SK-N-MC (cell line): ENCODE measurements around the gene HSFX1.
"Not testable (repeated sequence)": the region's sequence is repeated elsewhere in the genome, so short reads cannot be mapped to it uniquely, and the experiment has no call there.

Experiments
- DNase-seq: peaks from one replicate; pipeline ENCODE4 v3.0.0-alpha.2; 2011; ENCODE audit warnings: low read depth, low spot score
- H3K27ac ChIP-seq: fragments of 200-600 bp; sonication (generic); 2 replicates; pipeline ENCODE4 v1.5.1; 2016; ENCODE audit warnings: mixed run types
- H3K36me3 ChIP-seq: fragments of 200-600 bp; sonication (generic); 2 replicates; pipeline ENCODE4 v1.6.1; 2017; ENCODE audit warnings: antibody characterized with exemption, low read length, mixed read lengths; ENCODE audit not compliant: insufficient read depth
- H3K4me3 ChIP-seq: fragments of 200-600 bp; sonication (generic); 2 replicates; pipeline ENCODE4 v1.5.1; 2016
- H3K9ac ChIP-seq: fragments of 200-600 bp; sonication (generic); 2 replicates; pipeline ENCODE4 v1.8.0; 2017; ENCODE audit warnings: mixed run types, mixed read lengths; ENCODE audit not compliant: insufficient read length
- H3K9me3 ChIP-seq: fragments of 200-600 bp; sonication (generic); 2 replicates; pipeline ENCODE4 v1.6.1; 2017; ENCODE audit warnings: low read depth, mild to moderate bottlenecking, antibody characterized with exemption, low read length, moderate library complexity, mixed read lengths
- EZH2 ChIP-seq: fragments of 200-600 bp; sonication (generic); IDR thresholded peaks from one replicate; pipeline ENCODE4 v1.6.1; 2017; ENCODE audit warnings: antibody characterized with exemption
- FOXP2 ChIP-seq: optimal IDR thresholded peaks from 2 replicates; pipeline ENCODE3; 2011; ENCODE audit warnings: mild to moderate bottlenecking, moderate library complexity; ENCODE audit not compliant: insufficient read depth; ENCODE audit errors: extremely low read length, control extremely low read depth
- POLR2AphosphoS5 ChIP-seq: IDR thresholded peaks from 2 replicates; pipeline ENCODE4 v1.6.1; 2012; ENCODE audit warnings: mild to moderate bottlenecking, low read depth, low read length, borderline replicate concordance

Gene HSFX1

GRCh38 chrX:149762696-149763614 is 10.9 kb upstream of the HSFX1 start:
- Histone ChIP-seq H3K9ac (no peak overlapping the region), H3K27ac (no peak overlapping the region), H3K36me3 (no peaks in the 10 kb centered on the region), H3K9me3 (no peaks in the 10 kb centered on the region), H3K4me3 (no peak overlapping the region)
- no peak for DNase-seq
- no peak for TF ChIP-seq POLR2AphosphoS5
- no peak for TF ChIP-seq FOXP2
- no peak for TF ChIP-seq EZH2

DNA sequence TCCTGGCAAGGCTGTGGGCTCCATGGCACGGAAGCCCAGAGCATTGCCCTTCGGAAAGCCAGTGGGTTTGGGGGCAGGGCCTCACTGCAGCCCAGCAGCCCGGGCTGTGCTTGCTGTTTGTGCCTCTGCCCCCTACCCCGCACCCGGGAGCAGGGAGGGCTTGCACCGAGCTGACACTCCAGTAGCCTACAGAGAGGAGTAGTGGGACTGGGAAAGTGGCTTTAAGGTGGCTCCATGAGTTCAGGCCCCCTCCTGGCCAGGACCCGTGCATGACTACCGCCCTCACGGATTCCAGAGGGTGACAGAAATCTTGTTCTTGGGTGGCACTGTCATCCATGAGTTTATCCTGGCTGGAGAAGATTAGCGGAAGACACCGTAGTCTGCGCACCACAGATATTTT is 3.5 kb upstream of the HSFX1 start:
- H3K9ac ChIP-seq, H3K9me3 ChIP-seq, H3K36me3 ChIP-seq, H3K4me3 ChIP-seq, DNase-seq, H3K27ac ChIP-seq: not testable (repeated sequence)

- not testable (repeated sequence) for H3K36me3 ChIP-seq, H3K9ac ChIP-seq, H3K9me3 ChIP-seq, H3K27ac ChIP-seq, H3K4me3 ChIP-seq, DNase-seq
These were observed 842 bp upstream of the HSFX1 start for GRCh38 chrX:149773026-149773425.

GRCh38 chrX:149777999-149778398 is 4.1 kb downstream of the HSFX1 start:
- H3K4me3 ChIP-seq, H3K36me3 ChIP-seq, H3K27ac ChIP-seq, DNase-seq, H3K9ac ChIP-seq, H3K9me3 ChIP-seq: not testable (repeated sequence)

- not testable (repeated sequence) for H3K4me3 ChIP-seq, H3K27ac ChIP-seq, H3K9ac ChIP-seq, DNase-seq, H3K9me3 ChIP-seq, H3K36me3 ChIP-seq
These were observed 7.9 kb downstream of the HSFX1 start, which contains the start of gene MAGEA9 for GRCh38 chrX:149781727-149782126. TSS of gene MAGEA9 (plus strand) at chrX:149781930. CDS start at chrX:149786211, 4,281 bp downstream.

DNA sequence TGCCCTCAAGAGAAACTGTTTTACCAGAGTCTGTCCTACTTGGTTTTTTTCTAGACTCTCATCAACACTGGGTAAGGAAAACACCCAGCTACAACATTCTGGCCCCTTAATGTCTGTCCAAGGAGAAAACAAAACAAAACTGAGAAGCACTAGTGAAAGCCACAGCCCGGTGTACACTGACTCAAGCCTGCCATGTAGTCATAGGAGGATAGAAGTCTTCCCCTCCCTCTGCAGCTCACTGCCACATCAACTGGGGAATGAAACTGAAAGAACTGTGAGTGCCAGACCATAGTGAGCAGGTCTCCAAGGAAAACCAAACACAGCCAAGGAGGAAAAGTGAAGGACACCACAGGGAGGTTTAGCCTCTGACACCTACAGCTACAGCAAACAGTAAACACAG is 21.7 kb downstream of the HSFX1 start:
- not testable (repeated sequence) for H3K9me3 ChIP-seq, H3K36me3 ChIP-seq, H3K27ac ChIP-seq, H3K4me3 ChIP-seq, H3K9ac ChIP-seq, DNase-seq

- H3K27ac ChIP-seq: no peak overlapping the region
- no peaks in the 10 kb centered on the region for H3K36me3 ChIP-seq
- no peaks in the 10 kb centered on the region for H3K9me3 ChIP-seq
- no peak overlapping the region for H3K4me3 ChIP-seq
- DNase-seq: no peak
- TF ChIP-seq FOXP2: no peak
- TF ChIP-seq EZH2: no peak
- TF ChIP-seq POLR2AphosphoS5: no peak
- H3K9ac ChIP-seq: no peak overlapping the region
These were observed 25.3 kb downstream of the HSFX1 start for GRCh38 chrX:149799095-149799714.

DNA sequence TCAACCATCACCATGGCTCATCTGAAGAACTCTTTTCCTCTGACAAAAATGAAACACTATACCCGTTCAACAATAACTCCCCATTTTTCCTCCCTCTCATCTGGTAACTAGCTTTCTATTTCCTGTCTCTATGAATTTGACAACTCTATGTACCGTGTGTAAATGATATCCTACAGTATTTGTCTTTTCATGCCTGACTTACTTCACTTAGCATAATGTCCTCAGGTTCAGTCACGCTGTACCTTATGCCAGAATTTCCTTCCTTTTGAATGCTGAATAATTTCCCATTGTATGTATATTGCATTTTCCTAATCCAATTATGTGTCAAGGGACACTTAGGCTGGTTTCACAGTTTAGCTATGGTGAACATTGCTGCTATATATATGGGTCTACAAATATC is 26.1 kb downstream of the HSFX1 start:
- DNase-seq: no peak
- H3K36me3 ChIP-seq: no peaks in the 10 kb centered on the region
- TF ChIP-seq EZH2: no peak
- TF ChIP-seq FOXP2: no peak
- TF ChIP-seq POLR2AphosphoS5: no peak

DNA sequence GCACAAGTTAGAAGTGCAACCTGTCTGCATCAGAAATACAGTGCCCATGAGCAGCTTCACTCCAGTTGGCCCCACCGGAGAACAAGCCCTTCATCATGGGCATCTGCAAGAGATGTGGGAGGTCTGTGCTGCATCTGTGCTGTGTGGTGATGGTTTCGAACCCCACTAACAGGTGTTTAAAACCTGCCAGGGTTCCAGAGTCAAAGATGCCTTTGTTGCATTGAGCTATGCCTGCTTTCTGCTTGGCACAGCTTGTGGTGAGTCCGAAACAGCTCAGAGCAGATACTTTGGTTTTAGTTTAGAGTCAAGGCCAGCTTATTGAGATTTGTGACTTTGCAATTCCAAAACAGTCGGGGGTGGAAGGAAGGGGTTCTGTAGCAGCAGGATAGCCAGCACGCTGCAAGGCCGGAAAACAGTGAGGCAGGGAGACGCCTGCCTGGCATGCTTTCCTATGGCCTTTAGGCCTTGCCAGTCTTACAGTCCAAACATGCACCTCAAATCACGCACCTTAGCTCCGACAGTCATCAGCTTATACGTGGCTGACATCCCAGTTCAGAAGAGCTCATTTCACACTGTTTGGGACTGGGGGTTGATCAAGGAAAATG is 29.7 kb downstream of the HSFX1 start:
- TF ChIP-seq POLR2AphosphoS5 (no peak), FOXP2 (no peak), EZH2 (no peak)
- Histone ChIP-seq H3K4me3 (no peak overlapping the region), H3K9me3 (no peaks in the 10 kb centered on the region), H3K9ac (no peak overlapping the region), H3K36me3 (no peaks in the 10 kb centered on the region), H3K27ac (no peak overlapping the region)
- DNase-seq: no peak

More for the DNA sequence above, 26.1 kb downstream of the HSFX1 start:
- no peaks in the 10 kb centered on the region for H3K9me3 ChIP-seq
- H3K9ac ChIP-seq: no peak overlapping the region
- no peak overlapping the region for H3K4me3 ChIP-seq
- H3K27ac ChIP-seq: no peak overlapping the region
